Measurements from ENCODE around the gene LAIR2. TPM values are rescaled to one million over a fixed set of nuclear protein-coding genes. Genes with fewer than 3 reads are reported as not detected.

LAIR2 gene
- polyA plus RNA-seq, 2 of the 4 experiments (the other 2 are of a cell fraction): not detected

DNA sequence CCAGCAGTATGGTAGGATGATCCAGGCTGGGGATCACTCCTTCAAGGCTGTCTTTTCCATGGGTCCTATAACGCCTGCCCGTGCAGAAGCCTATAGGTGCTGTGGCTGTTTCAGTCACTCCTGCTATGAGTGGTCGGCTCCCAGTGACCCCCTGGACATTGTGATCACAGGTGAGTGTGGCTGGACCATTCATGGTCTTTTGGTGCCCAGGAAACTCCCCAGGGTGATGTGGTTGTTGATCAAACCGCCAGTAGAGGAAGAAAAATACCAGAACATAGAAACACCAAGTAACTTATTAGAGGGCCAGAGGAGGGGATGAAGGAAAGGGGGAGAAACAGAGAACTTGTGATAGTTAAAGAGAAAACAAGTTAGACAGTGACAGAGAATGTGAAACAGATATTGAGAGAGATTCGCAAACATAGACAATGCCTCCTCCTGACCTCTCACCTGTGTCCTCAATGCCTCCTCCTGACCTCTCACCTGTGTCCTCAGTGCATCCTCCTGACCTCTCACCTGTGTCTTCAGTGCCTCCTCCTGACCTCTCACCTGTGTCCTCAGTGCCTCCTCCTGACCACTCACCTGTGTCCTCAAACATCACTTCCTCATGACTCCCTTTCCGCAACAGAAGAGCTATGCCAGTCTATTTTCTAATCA is 19.4 kb downstream of the LAIR2 start:
- CTCF ChIA-PET: no interaction called here
- no peak overlapping the region for H3K4me2 ChIP-seq
- 16% methylated on average over 6 of the region's 6 CpGs for WGBS (ENCODE audit: missing lambda C conversion rate)
- H3K4me3 ChIP-seq: no peak overlapping the region
- no peak overlapping the region for H3K27ac ChIP-seq
- DNase-seq (ENCODE audit: low read depth in 1 of 2, low spot score in 1 of 2): no peak
- H3K9me3 ChIP-seq: 0 out of 3 replicates have a peak, but pooled peaks cover 2% of the 10 kb centered on the region
- no peak for FAIRE-seq
- no peak for ATAC-seq
- POLR2A ChIA-PET: no interaction called here
- no peaks in the 10 kb centered on the region for H3K4me1 ChIP-seq
- TF ChIP-seq SREBF2 (IDR thresholded peaks at IDR 0.05): no peak
- no peak for TF ChIP-seq RARB (CRISPR knock-in tag; IDR thresholded peaks at IDR 0.05)
- TF ChIP-seq, protein P1, sequence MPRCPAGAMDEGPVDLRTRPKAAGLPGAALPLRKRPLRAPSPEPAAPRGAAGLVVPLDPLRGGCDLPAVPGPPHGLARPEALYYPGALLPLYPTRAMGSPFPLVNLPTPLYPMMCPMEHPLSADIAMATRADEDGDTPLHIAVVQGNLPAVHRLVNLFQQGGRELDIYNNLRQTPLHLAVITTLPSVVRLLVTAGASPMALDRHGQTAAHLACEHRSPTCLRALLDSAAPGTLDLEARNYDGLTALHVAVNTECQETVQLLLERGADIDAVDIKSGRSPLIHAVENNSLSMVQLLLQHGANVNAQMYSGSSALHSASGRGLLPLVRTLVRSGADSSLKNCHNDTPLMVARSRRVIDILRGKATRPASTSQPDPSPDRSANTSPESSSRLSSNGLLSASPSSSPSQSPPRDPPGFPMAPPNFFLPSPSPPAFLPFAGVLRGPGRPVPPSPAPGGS (IDR thresholded peaks at IDR 0.05): no peak
- TF ChIP-seq, protein P2, sequence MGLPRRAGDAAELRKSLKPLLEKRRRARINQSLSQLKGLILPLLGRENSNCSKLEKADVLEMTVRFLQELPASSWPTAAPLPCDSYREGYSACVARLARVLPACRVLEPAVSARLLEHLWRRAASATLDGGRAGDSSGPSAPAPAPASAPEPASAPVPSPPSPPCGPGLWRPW (IDR thresholded peaks at IDR 0.05): no peak
- TF ChIP-seq HEYL (CRISPR knock-in tag; IDR thresholded peaks at IDR 0.05): no peak
- TF ChIP-seq, protein P3, sequence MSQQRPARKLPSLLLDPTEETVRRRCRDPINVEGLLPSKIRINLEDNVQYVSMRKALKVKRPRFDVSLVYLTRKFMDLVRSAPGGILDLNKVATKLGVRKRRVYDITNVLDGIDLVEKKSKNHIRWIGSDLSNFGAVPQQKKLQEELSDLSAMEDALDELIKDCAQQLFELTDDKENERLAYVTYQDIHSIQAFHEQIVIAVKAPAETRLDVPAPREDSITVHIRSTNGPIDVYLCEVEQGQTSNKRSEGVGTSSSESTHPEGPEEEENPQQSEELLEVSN (IDR thresholded peaks at IDR 0.05; ENCODE audit: borderline replicate concordance, low read depth): no peak
- TF ChIP-seq TP53 (CRISPR knock-in tag; IDR thresholded peaks at IDR 0.05): no peak

DNA sequence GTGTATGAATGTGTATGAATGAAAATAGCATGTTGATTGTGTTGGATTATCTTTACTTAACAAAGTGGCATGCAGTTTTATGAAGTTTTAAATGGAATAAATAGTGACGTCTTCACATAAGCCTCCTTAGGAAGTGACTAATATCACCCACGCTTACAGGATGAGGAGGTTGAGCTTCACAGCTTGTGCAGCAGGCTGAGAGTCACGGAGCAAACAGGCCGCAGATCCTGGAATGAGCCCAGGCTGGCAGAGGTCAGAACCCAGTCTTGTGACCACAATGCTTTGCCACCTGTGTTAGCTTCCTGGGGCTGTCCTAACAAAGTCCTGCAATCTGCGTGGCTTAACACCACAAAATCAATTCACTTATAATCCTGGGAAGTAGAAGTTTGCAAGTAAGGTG is 20.8 kb downstream of the LAIR2 start:
- POLR2A ChIA-PET: no interaction called here

DNA sequence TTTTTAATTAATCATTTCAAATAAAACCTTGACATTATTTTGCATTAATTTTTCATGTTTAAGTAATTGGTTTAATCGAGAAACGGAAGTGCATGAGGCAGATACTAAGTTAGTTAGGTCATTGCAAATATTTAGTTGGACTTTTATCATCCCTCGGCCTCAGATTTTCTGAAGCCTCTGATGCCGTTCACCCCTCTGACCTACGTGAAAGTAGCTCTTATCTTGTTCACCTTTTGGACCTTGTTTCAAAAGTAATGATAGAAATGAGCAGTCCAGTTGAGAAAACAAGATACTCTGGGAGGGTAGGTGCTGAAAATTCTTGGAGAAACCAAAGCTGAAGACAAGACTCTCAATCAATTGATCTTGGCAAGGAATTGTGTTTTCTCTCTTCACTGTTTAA is 23.0 kb downstream of the LAIR2 start:
- CTCF ChIA-PET: interaction anchor here (1.5 kb wide), 1 partner anchor 47 kb away, joined by 3 read pairs; no protein-coding TSS in a partner anchor

More for the DNA sequence above, 20.8 kb downstream of the LAIR2 start:
- H3K9me3 ChIP-seq: 0 out of 3 replicates have a peak, but pooled peaks cover 2% of the 10 kb centered on the region
- H3K27ac ChIP-seq: no peak overlapping the region
- DNase-seq (ENCODE audit: low read depth in 1 of 2, low spot score in 1 of 2) (no peak), ATAC-seq (no peak; a peak in 1 of 6 replicates), FAIRE-seq (no peak)
- CTCF ChIA-PET: interaction anchor here (0.9 to 1.3 kb wide), 2 partner anchors 17 to 42 kb away, joined by 4 to 6 read pairs; no protein-coding TSS in a partner anchor
- TF ChIP-seq CEBPB (IDR thresholded peaks at IDR 0.05): no peak
- TF ChIP-seq CHD4 (IDR thresholded peaks at IDR 0.05; ENCODE audit: borderline replicate concordance): no peak
- TF ChIP-seq JUNB (IDR thresholded peaks at IDR 0.05): no peak
- TF ChIP-seq RFX5 (IDR thresholded peaks at IDR 0.05): no peak
- TF ChIP-seq RCOR1 (IDR thresholded peaks at IDR 0.05; ENCODE audit: low read depth, low read length): no peak
- TF ChIP-seq ZFP36 (IDR thresholded peaks at IDR 0.05; ENCODE audit: borderline replicate concordance, partially characterized antibody): no peak
- TF ChIP-seq, protein P1 (IDR thresholded peaks at IDR 0.05): no peak
- no peak for TF ChIP-seq EHMT2 (IDR thresholded peaks at IDR 0.05; ENCODE audit: low read depth)
- no peak for TF ChIP-seq FOSB (CRISPR knock-in tag; IDR thresholded peaks at IDR 0.05)
- TF ChIP-seq JUN (IDR thresholded peaks at IDR 0.05): no peak
- no peak for TF ChIP-seq POLR2A (IDR thresholded peaks at IDR 0.05; ENCODE audit: low read length)
- no peak for TF ChIP-seq HOXB5 (CRISPR knock-in tag; IDR thresholded peaks at IDR 0.05)
- no peak for TF ChIP-seq ZSCAN20 (CRISPR knock-in tag; IDR thresholded peaks at IDR 0.05)
- no peaks in the 10 kb centered on the region for H3K4me1 ChIP-seq
- 1% methylated on average over 5 of the region's 5 CpGs for WGBS (ENCODE audit: missing lambda C conversion rate)
- no peak overlapping the region for H3K4me2 ChIP-seq
- no peak overlapping the region for H3K4me3 ChIP-seq

More for the DNA sequence above, 23.0 kb downstream of the LAIR2 start:
- Histone ChIP-seq H3K27ac (no peak overlapping the region), H3K4me2 (no peak overlapping the region), H3K4me1 (no peaks in the 10 kb centered on the region), H3K4me3 (no peak overlapping the region), H3K9me3 (0 out of 3 replicates have a peak, but pooled peaks cover 2% of the 10 kb centered on the region)
- POLR2A ChIA-PET: no interaction called here
- TF ChIP-seq HDAC2 (IDR thresholded peaks at IDR 0.05) (no peak), CBX8 (IDR thresholded peaks at IDR 0.05) (no peak), NFE2L2 (conservative IDR thresholded peaks at IDR 0.05; ENCODE audit: low read length) (no peak), NR3C1 (IDR thresholded peaks at IDR 0.05) (no peak), CEBPB (IDR thresholded peaks at IDR 0.05) (no peak), TFCP2L1 (CRISPR knock-in tag; IDR thresholded peaks at IDR 0.05) (no peak)
- TF ChIP-seq, protein P4, sequence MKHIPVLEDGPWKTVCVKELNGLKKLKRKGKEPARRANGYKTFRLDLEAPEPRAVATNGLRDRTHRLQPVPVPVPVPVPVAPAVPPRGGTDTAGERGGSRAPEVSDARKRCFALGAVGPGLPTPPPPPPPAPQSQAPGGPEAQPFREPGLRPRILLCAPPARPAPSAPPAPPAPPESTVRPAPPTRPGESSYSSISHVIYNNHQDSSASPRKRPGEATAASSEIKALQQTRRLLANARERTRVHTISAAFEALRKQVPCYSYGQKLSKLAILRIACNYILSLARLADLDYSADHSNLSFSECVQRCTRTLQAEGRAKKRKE (CRISPR knock-in tag; IDR thresholded peaks at IDR 0.05; ENCODE audit: low read depth): no peak
- TF ChIP-seq, protein P5, sequence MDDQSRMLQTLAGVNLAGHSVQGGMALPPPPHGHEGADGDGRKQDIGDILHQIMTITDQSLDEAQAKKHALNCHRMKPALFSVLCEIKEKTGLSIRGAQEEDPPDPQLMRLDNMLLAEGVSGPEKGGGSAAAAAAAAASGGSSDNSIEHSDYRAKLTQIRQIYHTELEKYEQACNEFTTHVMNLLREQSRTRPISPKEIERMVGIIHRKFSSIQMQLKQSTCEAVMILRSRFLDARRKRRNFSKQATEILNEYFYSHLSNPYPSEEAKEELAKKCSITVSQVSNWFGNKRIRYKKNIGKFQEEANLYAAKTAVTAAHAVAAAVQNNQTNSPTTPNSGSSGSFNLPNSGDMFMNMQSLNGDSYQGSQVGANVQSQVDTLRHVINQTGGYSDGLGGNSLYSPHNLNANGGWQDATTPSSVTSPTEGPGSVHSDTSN (IDR thresholded peaks at IDR 0.05): no peak
- TF ChIP-seq, protein P3 (IDR thresholded peaks at IDR 0.05; ENCODE audit: borderline replicate concordance, low read depth): no peak
- 2% methylated on average over 5 of the region's 5 CpGs for WGBS (ENCODE audit: missing lambda C conversion rate)
- no peak for FAIRE-seq
- DNase-seq (ENCODE audit: low read depth in 1 of 2, low spot score in 1 of 2): no peak
- no peak for ATAC-seq
